ENCODE results near the gene DGCR8.

The DGCR8 gene

DNA sequence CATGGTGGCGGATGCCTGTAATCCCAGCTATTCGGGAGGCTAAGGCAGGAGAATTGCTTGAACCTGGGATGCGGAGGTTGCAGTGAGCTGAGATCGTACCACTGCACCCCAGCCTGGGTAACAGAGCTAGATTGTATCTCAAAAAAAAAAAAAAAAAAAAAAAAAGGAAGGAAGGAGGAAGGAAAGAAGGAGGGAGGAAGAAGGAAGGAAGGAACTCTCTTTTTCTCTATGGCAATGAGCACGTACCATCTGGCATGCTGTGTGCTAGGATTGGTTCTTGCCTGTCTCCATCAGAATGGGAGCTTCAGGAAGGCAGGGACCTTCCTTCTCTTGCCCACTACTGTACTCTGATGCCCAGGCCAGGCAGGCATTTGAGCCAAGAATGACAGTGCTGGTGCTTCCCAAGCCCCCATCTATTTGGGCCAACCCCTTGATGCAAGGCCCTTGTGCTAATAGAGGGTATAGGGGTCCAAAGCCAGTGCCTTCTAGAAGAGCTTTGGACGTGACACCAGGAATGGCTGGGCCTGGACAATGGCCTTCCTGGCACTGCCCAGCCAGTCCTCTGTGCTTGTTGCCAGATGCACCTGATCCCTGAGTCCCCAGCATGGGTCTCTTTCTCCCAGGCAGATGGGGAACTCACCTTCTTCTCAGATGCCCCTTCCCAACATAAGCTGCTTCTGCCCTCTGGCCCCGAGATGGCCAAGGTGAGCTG is 10.6 kb upstream of the DGCR8 start:
- Histone ChIP-seq H3K4me1 (ENCODE audit: control insufficient read depth, insufficient read depth, low read length, poor library complexity, severe bottlenecking) (no peaks in the 10 kb centered on the region), H3K9me3 (ENCODE audit: control insufficient read depth, low read length) (no peaks in the 10 kb centered on the region), H3K27ac (ENCODE audit: low read depth, low read length, severe bottlenecking) (no peak overlapping the region), H3K4me3 (ENCODE audit: extremely low read depth, insufficient read depth, low read length, poor library complexity, severe bottlenecking) (no peak overlapping the region), H3K36me3 (ENCODE audit: control insufficient read depth, insufficient read depth, low read length) (no peaks in the 10 kb centered on the region)
- 90 to 91% methylated on average over 5 to 6 of the region's 7 CpGs for WGBS, 2 experiments (ENCODE audit: insufficient coverage in 2 of 2)

DNA sequence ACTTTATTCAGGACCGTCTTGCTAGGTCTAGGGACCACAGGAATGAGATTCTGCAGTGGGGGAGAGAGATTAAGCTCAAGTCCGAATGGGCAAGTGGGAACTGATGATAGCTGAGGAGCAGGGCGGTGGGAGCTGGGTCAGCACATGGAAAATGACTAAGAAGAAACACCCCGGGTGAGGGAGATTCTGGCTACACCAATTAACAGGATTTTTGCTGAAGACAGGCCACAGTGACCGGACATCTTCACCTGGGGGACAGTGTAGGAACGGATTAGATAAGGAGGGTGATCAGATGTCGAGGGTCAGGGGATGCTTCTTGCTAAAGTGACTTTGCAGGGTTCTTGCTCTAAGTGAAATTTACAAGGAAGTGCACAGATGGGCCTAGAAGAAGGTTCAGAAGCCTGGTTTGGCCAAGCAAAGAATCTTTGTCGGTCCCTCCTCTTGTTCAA is 8.5 kb upstream of the DGCR8 start:
- WGBS, 2 experiments (ENCODE audit: insufficient coverage in 2 of 2): 89 to 95% methylated on average over 8 of the region's 8 CpGs
- Histone ChIP-seq H3K9me3 (ENCODE audit: control insufficient read depth, low read length) (no peaks in the 10 kb centered on the region), H3K4me3 (ENCODE audit: extremely low read depth, insufficient read depth, low read length, poor library complexity, severe bottlenecking) (no peak overlapping the region), H3K27ac (ENCODE audit: low read depth, low read length, severe bottlenecking) (no peak overlapping the region), H3K36me3 (ENCODE audit: control insufficient read depth, insufficient read depth, low read length) (no peaks in the 10 kb centered on the region), H3K4me1 (ENCODE audit: control insufficient read depth, insufficient read depth, low read length, poor library complexity, severe bottlenecking) (no peaks in the 10 kb centered on the region)

DNA sequence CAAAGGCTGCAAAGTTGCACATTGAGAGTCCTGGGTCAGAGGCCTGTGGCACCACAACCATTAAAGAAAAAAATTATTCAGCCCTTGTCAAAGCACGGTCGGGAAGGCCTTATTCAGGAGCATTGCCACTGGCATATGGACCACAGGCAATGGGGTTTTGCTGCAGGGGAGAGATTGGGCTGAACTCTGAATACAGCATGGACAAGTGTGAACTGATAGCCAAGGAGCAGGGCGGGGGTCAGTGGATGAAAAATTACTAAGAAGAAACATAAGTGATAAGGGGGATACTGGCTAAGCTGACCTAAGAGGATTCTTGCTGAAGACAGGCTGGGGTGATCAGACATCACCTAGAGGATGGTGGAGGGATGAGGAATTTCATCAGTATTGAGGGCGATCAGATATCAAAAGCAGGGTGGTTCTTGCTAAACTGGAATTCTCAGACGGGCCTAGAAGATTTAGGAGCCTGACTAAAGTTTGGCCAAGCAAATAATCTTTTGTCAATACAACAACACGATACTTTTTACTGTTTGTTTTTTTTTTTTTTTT is 3.3 kb upstream of the DGCR8 start:
- Histone ChIP-seq H3K4me3 (ENCODE audit: extremely low read depth, insufficient read depth, low read length, poor library complexity, severe bottlenecking) (no peak overlapping the region), H3K27ac (ENCODE audit: low read depth, low read length, severe bottlenecking) (no peak overlapping the region), H3K36me3 (ENCODE audit: control insufficient read depth, insufficient read depth, low read length) (peaks cover 3% of the 10 kb centered on the region), H3K4me1 (ENCODE audit: control insufficient read depth, insufficient read depth, low read length, poor library complexity, severe bottlenecking) (peaks cover 6% of the 10 kb centered on the region), H3K9me3 (ENCODE audit: control insufficient read depth, low read length) (no peaks in the 10 kb centered on the region)
- WGBS, 2 experiments (ENCODE audit: insufficient coverage in 2 of 2): 89 to 100% methylated on average over 2 to 3 of the region's 6 CpGs

DNA sequence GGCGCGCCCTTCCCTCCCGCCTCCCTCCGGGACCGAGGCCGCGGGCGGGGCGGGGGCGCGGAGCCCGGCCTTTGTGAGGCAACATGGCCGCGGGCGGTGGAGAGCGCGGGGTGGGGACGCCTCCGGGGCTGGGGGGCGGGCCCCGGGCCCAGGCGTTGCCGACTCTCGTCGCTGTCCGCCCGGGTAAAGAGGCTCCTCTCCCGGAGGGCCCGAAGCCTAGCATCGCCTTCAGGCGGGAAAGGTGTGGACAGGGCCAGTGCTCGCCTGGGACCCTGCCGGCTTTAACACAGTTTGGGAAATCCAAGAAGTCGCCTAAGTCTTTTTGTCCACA is 369 bp downstream of the DGCR8 start:
- 1% methylated on average over 22 to 32 of the region's 34 CpGs for WGBS, 2 experiments (ENCODE audit: insufficient coverage in 2 of 2)
- Histone ChIP-seq H3K4me3 (ENCODE audit: extremely low read depth, insufficient read depth, low read length, poor library complexity, severe bottlenecking) (peak overlapping the region; percentile 87), H3K27ac (ENCODE audit: low read depth, low read length, severe bottlenecking) (peak overlapping the region; percentile 92), H3K9me3 (ENCODE audit: control insufficient read depth, low read length) (no peaks in the 10 kb centered on the region), H3K4me1 (ENCODE audit: control insufficient read depth, insufficient read depth, low read length, poor library complexity, severe bottlenecking) (peaks cover 13% of the 10 kb centered on the region), H3K36me3 (ENCODE audit: control insufficient read depth, insufficient read depth, low read length) (peaks cover 19% of the 10 kb centered on the region)

DNA sequence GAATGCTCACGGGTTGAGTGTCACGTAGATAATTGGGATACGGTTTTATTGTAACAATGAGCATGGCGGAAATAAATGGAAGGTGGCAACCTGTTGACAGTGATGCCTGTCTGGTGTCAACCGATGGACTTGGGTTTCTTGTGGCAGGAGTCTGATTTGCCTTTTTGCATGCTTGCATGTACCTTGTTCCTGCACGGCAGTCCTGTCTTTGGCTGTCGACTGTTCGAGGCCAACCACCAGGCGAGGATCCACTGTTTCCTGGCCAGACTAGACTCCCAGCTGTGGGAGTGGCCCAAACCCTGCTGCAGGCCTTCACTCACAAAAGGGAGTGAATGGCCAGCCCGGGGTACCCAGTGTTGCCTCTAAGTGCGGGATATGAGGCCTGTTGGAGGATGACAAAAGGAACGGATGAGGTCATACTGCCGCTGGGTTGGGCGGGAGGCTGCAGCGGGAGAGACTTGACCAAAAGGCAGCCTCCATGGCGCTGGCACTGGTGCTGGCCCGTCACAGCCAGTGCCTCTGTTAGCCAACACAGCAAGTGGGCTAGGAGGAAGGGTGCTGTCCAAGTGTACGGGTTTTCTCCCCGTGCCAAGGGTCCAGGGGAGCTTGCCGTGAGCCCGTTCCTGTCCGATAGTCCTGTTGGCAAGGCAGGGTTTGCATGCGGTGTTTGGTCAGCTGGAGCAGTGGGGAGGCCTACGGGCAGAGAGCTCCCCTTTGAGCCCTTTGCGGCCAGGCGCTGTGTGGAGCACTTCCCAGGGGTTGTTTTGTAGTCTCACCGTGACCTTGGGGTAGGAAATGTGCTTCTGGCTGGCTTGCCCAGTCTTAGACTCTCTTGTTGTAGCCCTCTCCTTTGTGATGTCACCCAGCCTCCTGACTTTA is 974 bp downstream of the DGCR8 start:
- H3K27ac ChIP-seq (ENCODE audit: low read depth, low read length, severe bottlenecking): peak overlapping the region; percentile 92
- WGBS, 2 experiments (ENCODE audit: insufficient coverage in 2 of 2): 12 to 15% methylated on average over 23 to 25 of the region's 27 CpGs
- H3K4me1 ChIP-seq (ENCODE audit: control insufficient read depth, insufficient read depth, low read length, poor library complexity, severe bottlenecking): peaks cover 13% of the 10 kb centered on the region
- H3K9me3 ChIP-seq (ENCODE audit: control insufficient read depth, low read length): no peaks in the 10 kb centered on the region
- peaks cover 25% of the 10 kb centered on the region for H3K36me3 ChIP-seq (ENCODE audit: control insufficient read depth, insufficient read depth, low read length)
- H3K4me3 ChIP-seq (ENCODE audit: extremely low read depth, insufficient read depth, low read length, poor library complexity, severe bottlenecking): peak overlapping the region; percentile 87

DNA sequence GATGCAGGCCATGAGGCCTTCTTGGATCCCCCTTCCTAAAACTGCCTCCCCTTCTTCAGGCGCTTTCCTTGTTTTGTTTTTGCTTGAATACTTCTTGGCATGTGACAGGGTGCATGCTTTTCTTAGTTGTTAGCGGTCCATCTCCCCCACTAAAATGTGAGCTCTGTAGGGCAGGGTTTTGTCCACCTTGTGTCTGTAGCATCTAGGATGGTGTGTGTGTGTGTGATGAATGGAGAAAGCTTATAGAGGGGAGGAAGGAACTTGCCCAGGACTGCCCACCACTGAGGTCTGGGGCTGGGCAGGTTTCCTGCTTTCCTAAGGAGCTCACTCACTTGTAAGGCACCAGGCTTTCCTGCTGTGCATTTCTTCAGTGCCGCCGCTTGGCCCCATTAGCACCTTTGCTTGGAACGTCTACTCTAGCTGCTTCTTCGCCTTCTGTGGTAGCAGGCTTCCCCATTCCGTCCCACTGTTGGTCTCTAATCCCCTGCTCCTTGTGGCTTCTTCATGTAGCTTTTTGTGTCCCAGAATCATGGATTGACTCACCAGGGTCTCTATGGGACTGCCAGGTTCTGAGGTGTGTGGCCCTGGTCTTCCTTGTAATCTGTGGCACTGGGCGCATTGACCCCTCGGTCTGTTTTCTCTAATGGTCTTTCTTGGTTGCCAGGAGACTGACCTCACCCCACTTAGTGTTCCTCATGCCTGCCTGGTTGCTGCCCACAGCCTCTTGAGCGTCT is 3.3 kb downstream of the DGCR8 start:
- peak overlapping the region; percentile 6 for H3K27ac ChIP-seq (ENCODE audit: low read depth, low read length, severe bottlenecking)
- peaks cover 13% of the 10 kb centered on the region for H3K4me1 ChIP-seq (ENCODE audit: control insufficient read depth, insufficient read depth, low read length, poor library complexity, severe bottlenecking)
- no peak overlapping the region for H3K4me3 ChIP-seq (ENCODE audit: extremely low read depth, insufficient read depth, low read length, poor library complexity, severe bottlenecking)
- H3K36me3 ChIP-seq (ENCODE audit: control insufficient read depth, insufficient read depth, low read length): peaks cover 48% of the 10 kb centered on the region
- no peaks in the 10 kb centered on the region for H3K9me3 ChIP-seq (ENCODE audit: control insufficient read depth, low read length)
- WGBS, 2 experiments (ENCODE audit: insufficient coverage in 2 of 2): 92 to 94% methylated on average over 8 of the region's 10 CpGs

DNA sequence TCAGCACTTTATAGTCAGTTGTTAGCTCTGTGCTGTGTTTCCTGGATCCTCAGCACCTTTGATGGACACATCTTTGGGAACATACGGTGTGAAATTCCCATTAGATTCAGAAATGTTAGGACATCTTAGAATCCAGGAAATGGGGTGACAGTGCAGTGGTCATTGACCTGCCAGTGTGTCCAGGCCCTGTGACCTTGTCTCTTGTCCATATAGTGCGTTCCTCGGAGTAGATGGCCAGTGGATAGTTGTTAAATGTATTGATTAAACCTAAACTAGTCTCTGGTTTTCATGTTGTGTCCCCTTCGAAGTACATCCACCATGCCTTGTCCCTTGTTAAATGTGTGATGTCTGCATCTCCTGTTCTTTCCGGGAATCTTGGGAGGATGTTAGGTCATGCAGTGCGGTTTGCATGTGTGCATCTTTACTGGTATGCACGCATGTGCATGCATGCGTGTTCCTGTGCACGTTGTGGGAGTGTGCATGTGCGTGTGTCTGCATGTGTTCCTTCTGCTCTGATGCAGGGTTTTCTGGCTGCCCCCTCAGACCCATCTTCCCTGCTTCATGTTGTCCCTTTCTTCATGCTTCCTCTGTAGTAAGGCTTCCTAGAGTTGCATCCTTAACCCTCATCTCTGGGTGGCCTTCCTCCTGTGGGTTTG is 4.0 kb downstream of the DGCR8 start:
- Histone ChIP-seq H3K9me3 (ENCODE audit: control insufficient read depth, low read length) (no peaks in the 10 kb centered on the region), H3K27ac (ENCODE audit: low read depth, low read length, severe bottlenecking) (peak overlapping the region; percentile 6), H3K36me3 (ENCODE audit: control insufficient read depth, insufficient read depth, low read length) (peaks cover 54% of the 10 kb centered on the region), H3K4me1 (ENCODE audit: control insufficient read depth, insufficient read depth, low read length, poor library complexity, severe bottlenecking) (peaks cover 13% of the 10 kb centered on the region), H3K4me3 (ENCODE audit: extremely low read depth, insufficient read depth, low read length, poor library complexity, severe bottlenecking) (no peak overlapping the region)
- WGBS, 2 experiments (ENCODE audit: insufficient coverage in 2 of 2): 93 to 97% methylated on average over 8 to 10 of the region's 10 CpGs

DNA sequence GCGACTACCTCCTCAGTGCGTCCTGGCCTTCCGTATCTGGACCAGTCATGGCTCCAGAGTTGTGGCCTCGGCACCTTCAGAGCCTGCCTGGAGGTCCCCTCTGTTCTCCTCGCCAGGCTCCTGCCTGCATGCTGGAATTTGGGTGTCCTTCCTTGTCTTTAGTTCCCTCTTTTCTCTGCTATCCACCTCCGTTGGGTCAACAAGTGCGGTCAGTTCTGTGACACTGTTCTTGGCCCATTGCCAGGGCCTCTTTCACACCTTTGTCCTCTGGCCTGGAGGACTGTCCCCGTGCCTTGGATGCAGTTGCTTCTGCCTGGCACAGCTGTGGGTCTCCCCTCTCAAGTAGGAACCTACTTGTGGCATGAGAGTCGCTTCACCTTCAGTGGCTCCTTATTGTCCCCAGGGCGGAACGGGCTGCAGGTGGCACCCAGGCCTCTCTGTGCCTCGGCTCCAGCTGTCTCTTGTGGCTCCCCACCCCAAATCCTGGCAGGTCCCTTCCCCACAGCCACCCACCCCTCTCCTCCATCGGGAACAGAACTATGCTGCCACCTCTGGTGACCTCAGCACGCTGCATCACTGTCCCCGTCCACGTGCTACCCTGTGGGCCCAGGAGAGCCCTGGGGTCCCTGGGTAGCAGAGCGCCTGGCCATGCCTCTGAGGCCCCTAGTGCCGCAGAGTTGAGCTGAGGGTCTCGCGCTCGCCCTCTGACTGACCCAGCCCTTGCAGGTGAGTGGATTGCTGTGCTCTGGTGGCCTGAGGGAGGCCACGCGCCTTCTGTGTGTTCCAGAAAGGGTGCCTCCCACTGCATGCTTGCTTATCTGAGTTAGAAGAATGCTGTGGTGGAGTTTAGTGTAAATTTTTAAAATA is 4.7 kb downstream of the DGCR8 start:
- Histone ChIP-seq H3K36me3 (ENCODE audit: control insufficient read depth, insufficient read depth, low read length) (peaks cover 61% of the 10 kb centered on the region), H3K9me3 (ENCODE audit: control insufficient read depth, low read length) (no peaks in the 10 kb centered on the region), H3K4me3 (ENCODE audit: extremely low read depth, insufficient read depth, low read length, poor library complexity, severe bottlenecking) (no peak overlapping the region), H3K27ac (ENCODE audit: low read depth, low read length, severe bottlenecking) (peak overlapping the region; percentile 29), H3K4me1 (ENCODE audit: control insufficient read depth, insufficient read depth, low read length, poor library complexity, severe bottlenecking) (peaks cover 13% of the 10 kb centered on the region)
- WGBS, 2 experiments (ENCODE audit: insufficient coverage in 2 of 2): 80 to 83% methylated on average over 21 to 22 of the region's 23 CpGs

DNA sequence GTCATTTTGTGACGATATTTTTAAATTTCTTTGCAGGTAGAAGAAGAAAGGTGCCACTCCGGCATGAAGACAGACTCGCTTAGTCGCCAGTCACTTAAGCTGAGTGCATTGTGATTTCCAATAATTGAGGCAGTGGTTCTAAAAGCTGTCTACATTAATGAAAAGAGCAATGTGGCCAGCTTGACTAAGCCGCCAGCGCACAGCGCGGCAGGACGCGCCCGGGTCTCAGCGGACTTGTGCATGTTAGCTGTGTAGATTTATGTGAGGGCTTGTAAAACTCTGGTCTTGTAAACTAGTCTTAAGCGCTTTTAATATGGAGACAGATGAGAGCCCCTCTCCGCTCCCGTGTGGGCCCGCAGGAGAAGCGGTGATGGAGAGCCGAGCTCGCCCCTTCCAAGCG is 5.6 kb downstream of the DGCR8 start:
- H3K4me1 ChIP-seq (ENCODE audit: control insufficient read depth, insufficient read depth, low read length, poor library complexity, severe bottlenecking): peaks cover 13% of the 10 kb centered on the region
- H3K9me3 ChIP-seq (ENCODE audit: control insufficient read depth, low read length): no peaks in the 10 kb centered on the region
- peaks cover 70% of the 10 kb centered on the region for H3K36me3 ChIP-seq (ENCODE audit: control insufficient read depth, insufficient read depth, low read length)
- H3K4me3 ChIP-seq (ENCODE audit: extremely low read depth, insufficient read depth, low read length, poor library complexity, severe bottlenecking): no peak overlapping the region
- WGBS, 2 experiments (ENCODE audit: insufficient coverage in 2 of 2): 98 to 99% methylated on average over 19 to 20 of the region's 20 CpGs
- H3K27ac ChIP-seq (ENCODE audit: low read depth, low read length, severe bottlenecking): no peak overlapping the region
